SK-N-SH treated with all-trans-retinoic acid at 6 μM for 48 hours (cell line): ENCODE data around the gene SLC13A1.

ENCODE experiments used
- ATAC-seq: fragments of 200-7000 bp; cut with Tn5 transposase; 3 replicates; pipeline ENCODE4 v1.9.1; 2020; ENCODE audit warnings: mild to moderate bottlenecking, moderate library complexity
- ARNTL ChIP-seq: fragments of 450-650 bp; formaldehyde crosslinking; IDR thresholded peaks from 2 replicates; pipeline ENCODE4 v1.5.0; 2020; ENCODE audit warnings: low read depth, mild to moderate bottlenecking, moderate library complexity, borderline replicate concordance
- BACH2 ChIP-seq: fragments of 250-450 bp; sonication (Bioruptor Pico); IDR thresholded peaks from 2 replicates; pipeline ENCODE4 v1.9.0; 2021; ENCODE audit warnings: mild to moderate bottlenecking, borderline replicate concordance
- CREB5 ChIP-seq: fragments of 250-450 bp; sonication (Bioruptor Pico); IDR thresholded peaks from 2 replicates; pipeline ENCODE4 v1.5.1; 2020; ENCODE audit warnings: low read depth, mild to moderate bottlenecking, moderate library complexity
- CSDC2 ChIP-seq: fragments of 250-450 bp; sonication (Bioruptor Pico); IDR thresholded peaks from 2 replicates; pipeline ENCODE4 v1.5.0; 2020; ENCODE audit warnings: mild to moderate bottlenecking, moderate library complexity
- CSRNP3 ChIP-seq: fragments of 250-450 bp; sonication (Bioruptor Pico); IDR thresholded peaks from 2 replicates; pipeline ENCODE4 v1.5.1; 2021; ENCODE audit warnings: mild to moderate bottlenecking, moderate library complexity
- ESRRG ChIP-seq: fragments of 250-450 bp; sonication (Bioruptor Pico); IDR thresholded peaks from 2 replicates; pipeline ENCODE4 v1.6.1; 2021; ENCODE audit warnings: mild to moderate bottlenecking
- ISL1 ChIP-seq: fragments of 250-450 bp; sonication (Bioruptor Pico); IDR thresholded peaks from 2 replicates; pipeline ENCODE4 v2.1.2; 2022; ENCODE audit warnings: mild to moderate bottlenecking, moderate library complexity
- PATZ1 ChIP-seq: fragments of 250-450 bp; sonication (Bioruptor Pico); IDR thresholded peaks from 2 replicates; pipeline ENCODE4 v1.8.0; 2020; ENCODE audit warnings: mild to moderate bottlenecking, moderate library complexity, borderline replicate concordance
- PPARA ChIP-seq: fragments of 250-450 bp; sonication (Bioruptor Pico); IDR thresholded peaks from 2 replicates; pipeline ENCODE4 v1.5.0; 2020; ENCODE audit warnings: mild to moderate bottlenecking, borderline replicate concordance
- RARB ChIP-seq: fragments of 250-450 bp; sonication (Bioruptor Pico); IDR thresholded peaks from 2 replicates; pipeline ENCODE4 v1.8.0; 2021; ENCODE audit warnings: mild to moderate bottlenecking, moderate library complexity
- SNAI2 ChIP-seq: fragments of 250-450 bp; sonication (Bioruptor Pico); IDR thresholded peaks from 2 replicates; pipeline ENCODE4 v1.5.0; 2020; ENCODE audit warnings: mild to moderate bottlenecking, moderate library complexity
- TOX ChIP-seq: fragments of 250-450 bp; sonication (Bioruptor Pico); IDR thresholded peaks from 2 replicates; pipeline ENCODE4 v1.8.0; 2021; ENCODE audit warnings: mild to moderate bottlenecking, moderate library complexity, borderline replicate concordance
- ZC3H10 ChIP-seq: fragments of 250-450 bp; sonication (Bioruptor Pico); IDR thresholded peaks from 2 replicates; pipeline ENCODE4 v1.5.1; 2021; ENCODE audit warnings: mild to moderate bottlenecking, moderate library complexity
- ZFP3 ChIP-seq: fragments of 250-450 bp; sonication (Bioruptor Pico); IDR thresholded peaks from 2 replicates; pipeline ENCODE4 v1.5.0; 2020; ENCODE audit warnings: mild to moderate bottlenecking, moderate library complexity
- ZFP30 ChIP-seq: fragments of 450-650 bp; formaldehyde crosslinking; IDR thresholded peaks from 2 replicates; pipeline ENCODE4 v1.5.0; 2022; ENCODE audit warnings: mild to moderate bottlenecking, moderate library complexity
- ZNF565 ChIP-seq: fragments of 450-650 bp; formaldehyde crosslinking; conservative IDR thresholded peaks from 2 replicates; pipeline ENCODE4 v1.5.0; 2020; ENCODE audit warnings: low read depth, mild to moderate bottlenecking, moderate library complexity
- ZNF70 ChIP-seq: fragments of 450-650 bp; formaldehyde crosslinking; IDR thresholded peaks from 2 replicates; pipeline ENCODE4 v1.5.0; 2020; ENCODE audit warnings: mild to moderate bottlenecking, moderate library complexity
- ZNF8 ChIP-seq: fragments of 450-650 bp; formaldehyde crosslinking; IDR thresholded peaks from 2 replicates; pipeline ENCODE4 v1.5.0; 2020; ENCODE audit warnings: mild to moderate bottlenecking, moderate library complexity
- TF ChIP-seq, protein P1 (sequence below): fragments of 250-450 bp; sonication (Bioruptor Pico); IDR thresholded peaks from 2 replicates; pipeline ENCODE4 v1.8.0; 2021; ENCODE audit warnings: low read depth, mild to moderate bottlenecking, moderate library complexity, borderline replicate concordance

Gene SLC13A1

DNA sequence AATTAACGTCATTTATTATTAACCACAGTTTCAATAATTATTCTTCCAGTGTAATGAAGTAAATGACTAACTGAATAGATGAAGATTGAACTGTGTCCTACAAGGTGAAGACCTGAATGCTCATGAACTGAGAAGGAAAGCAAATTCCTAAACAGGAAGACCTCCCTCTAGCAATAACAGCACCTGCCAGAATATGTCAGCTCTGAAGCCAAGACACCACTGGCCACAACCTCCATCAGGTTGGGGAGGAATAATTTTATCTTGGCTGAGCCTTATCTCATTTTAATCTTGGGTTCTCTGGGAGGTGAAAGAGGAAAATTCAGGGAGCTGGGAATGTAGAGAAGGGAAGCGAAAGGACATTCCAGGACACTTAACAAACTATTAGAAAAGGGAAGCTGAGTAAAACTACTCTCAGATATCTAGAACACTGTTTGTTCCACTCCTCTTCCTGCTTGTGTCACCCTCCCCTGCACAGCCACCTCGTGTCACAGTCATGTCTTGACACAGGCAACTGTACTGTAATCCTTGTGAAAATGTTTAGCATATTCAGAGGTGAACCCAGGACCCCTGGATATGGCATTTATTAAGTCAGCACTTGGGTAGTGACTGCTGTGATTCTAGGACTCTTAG lies 4.6 kb upstream of the SLC13A1 start:
- TF ChIP-seq CSRNP3 (CRISPR knock-in tag) (no peak), ESRRG (CRISPR knock-in tag) (no peak), PPARA (no peak), TOX (CRISPR knock-in tag) (no peak), ZNF565 (CRISPR knock-in tag) (no peak), ISL1 (CRISPR knock-in tag) (no peak), ZNF8 (CRISPR knock-in tag) (no peak), PATZ1 (CRISPR knock-in tag) (no peak)
- TF ChIP-seq, all 23 proteins: peak for 0
- ATAC-seq = no peak

- no peak for TF ChIP-seq ZC3H10 (CRISPR knock-in tag)
- no peak for TF ChIP-seq PATZ1 (CRISPR knock-in tag)
- no peak for TF ChIP-seq ZNF565 (CRISPR knock-in tag)
- no peak for TF ChIP-seq PPARA
- no peak for TF ChIP-seq CSRNP3 (CRISPR knock-in tag)
- TF ChIP-seq BACH2 (CRISPR knock-in tag) = no peak
- no peak for ATAC-seq
Measured at GRCh38 chr7:123201901-123202300, 2.1 kb upstream of the SLC13A1 start.

GRCh38 chr7:123198668-123199652 lies 809 bp downstream of the SLC13A1 start:
- no peak for ATAC-seq
- TF ChIP-seq ARNTL (CRISPR knock-in tag) (no peak), ZFP30 (CRISPR knock-in tag) (no peak), ZC3H10 (CRISPR knock-in tag) (no peak), CSDC2 (CRISPR knock-in tag) (no peak), ZNF70 (CRISPR knock-in tag) (no peak), RARB (CRISPR knock-in tag) (no peak), CREB5 (no peak), ESRRG (CRISPR knock-in tag) (no peak), SNAI2 (CRISPR knock-in tag) (no peak), CSRNP3 (CRISPR knock-in tag) (no peak), PPARA (no peak), PATZ1 (CRISPR knock-in tag) (no peak), ZFP3 (no peak), ZNF8 (CRISPR knock-in tag) (no peak), TOX (CRISPR knock-in tag) (no peak), ISL1 (CRISPR knock-in tag) (no peak)
- TF ChIP-seq, protein P1, sequence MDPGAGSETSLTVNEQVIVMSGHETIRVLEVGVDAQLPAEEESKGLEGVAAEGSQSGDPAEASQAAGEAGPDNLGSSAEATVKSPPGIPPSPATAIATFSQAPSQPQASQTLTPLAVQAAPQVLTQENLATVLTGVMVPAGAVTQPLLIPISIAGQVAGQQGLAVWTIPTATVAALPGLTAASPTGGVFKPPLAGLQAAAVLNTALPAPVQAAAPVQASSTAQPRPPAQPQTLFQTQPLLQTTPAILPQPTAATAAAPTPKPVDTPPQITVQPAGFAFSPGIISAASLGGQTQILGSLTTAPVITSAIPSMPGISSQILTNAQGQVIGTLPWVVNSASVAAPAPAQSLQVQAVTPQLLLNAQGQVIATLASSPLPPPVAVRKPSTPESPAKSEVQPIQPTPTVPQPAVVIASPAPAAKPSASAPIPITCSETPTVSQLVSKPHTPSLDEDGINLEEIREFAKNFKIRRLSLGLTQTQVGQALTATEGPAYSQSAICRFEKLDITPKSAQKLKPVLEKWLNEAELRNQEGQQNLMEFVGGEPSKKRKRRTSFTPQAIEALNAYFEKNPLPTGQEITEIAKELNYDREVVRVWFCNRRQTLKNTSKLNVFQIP (CRISPR knock-in tag) = no peak
